ENCODE results near the gene TMC2. TPM values are rescaled to one million over a fixed set of nuclear protein-coding genes. Genes with fewer than 3 reads are reported as not detected.

The TMC2 gene
- total RNA-seq, 2 donors from 2014 or later = 0.26 TPM; not detected in 1

GRCh38 chr20:2528671-2529271 is 7.6 kb upstream of the TMC2 start:
- WGBS, 2 donors = 43 to 50% methylated on average over 10 of the region's 10 CpGs
- H3K27ac ChIP-seq = no peak overlapping the region
- H3K4me3 ChIP-seq = no peak overlapping the region
- H3K4me1 ChIP-seq = peaks cover 15% of the 10 kb centered on the region
- no peak for ATAC-seq
- TF ChIP-seq POLR2A (IDR thresholded peaks at IDR 0.05) (no peak), CTCF (IDR thresholded peaks at IDR 0.05) (no peak)
- H3K36me3 ChIP-seq (replicated peaks in 1 of 2; ENCODE audit: insufficient read depth in 1 of 2, low read depth in 2 of 2) = no peaks in the 10 kb centered on the region
- intact Hi-C loops (cut with DNase I) = loop anchor here (10.0 kb wide), 1 partner anchor 116 kb away; no protein-coding TSS in a partner anchor
- no peak for DNase-seq
- H3K27me3 ChIP-seq = no peaks in the 10 kb centered on the region
- H3K9me3 ChIP-seq = no peaks in the 10 kb centered on the region

DNA sequence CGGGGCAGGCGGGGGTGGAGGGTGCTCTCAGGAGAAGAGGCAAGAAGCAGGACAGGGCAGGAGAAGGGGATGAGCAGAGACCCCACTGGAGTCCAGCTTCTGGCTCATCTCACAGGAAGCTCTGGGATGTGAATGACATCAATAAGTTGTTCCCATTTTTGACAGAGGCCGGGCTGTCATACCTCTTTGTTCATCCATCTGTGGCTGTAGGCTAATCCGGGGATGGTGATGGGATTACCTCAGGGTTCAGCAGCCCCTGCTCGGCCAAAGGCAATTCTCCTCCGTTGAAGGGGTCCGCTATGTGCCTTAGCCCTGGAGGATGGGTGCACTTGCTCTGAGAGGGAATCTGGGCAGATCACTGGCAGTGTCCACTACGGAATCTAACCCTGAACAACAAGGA is 3.3 kb upstream of the TMC2 start:
- no peak overlapping the region for H3K27ac ChIP-seq
- TF ChIP-seq CTCF (IDR thresholded peaks at IDR 0.05) = no peak
- no peak for TF ChIP-seq POLR2A (IDR thresholded peaks at IDR 0.05)
- intact Hi-C loops (cut with DNase I) = no loop called here
- H3K27me3 ChIP-seq = no peaks in the 10 kb centered on the region
- H3K4me3 ChIP-seq = no peak overlapping the region
- DNase-seq (no peak), ATAC-seq (no peak)
- no peaks in the 10 kb centered on the region for H3K9me3 ChIP-seq
- WGBS, 2 donors = 67 to 75% methylated on average over 8 of the region's 8 CpGs
- no peaks in the 10 kb centered on the region for H3K4me1 ChIP-seq
- no peaks in the 10 kb centered on the region for H3K36me3 ChIP-seq (replicated peaks in 1 of 2; ENCODE audit: insufficient read depth in 1 of 2, low read depth in 2 of 2)

DNA sequence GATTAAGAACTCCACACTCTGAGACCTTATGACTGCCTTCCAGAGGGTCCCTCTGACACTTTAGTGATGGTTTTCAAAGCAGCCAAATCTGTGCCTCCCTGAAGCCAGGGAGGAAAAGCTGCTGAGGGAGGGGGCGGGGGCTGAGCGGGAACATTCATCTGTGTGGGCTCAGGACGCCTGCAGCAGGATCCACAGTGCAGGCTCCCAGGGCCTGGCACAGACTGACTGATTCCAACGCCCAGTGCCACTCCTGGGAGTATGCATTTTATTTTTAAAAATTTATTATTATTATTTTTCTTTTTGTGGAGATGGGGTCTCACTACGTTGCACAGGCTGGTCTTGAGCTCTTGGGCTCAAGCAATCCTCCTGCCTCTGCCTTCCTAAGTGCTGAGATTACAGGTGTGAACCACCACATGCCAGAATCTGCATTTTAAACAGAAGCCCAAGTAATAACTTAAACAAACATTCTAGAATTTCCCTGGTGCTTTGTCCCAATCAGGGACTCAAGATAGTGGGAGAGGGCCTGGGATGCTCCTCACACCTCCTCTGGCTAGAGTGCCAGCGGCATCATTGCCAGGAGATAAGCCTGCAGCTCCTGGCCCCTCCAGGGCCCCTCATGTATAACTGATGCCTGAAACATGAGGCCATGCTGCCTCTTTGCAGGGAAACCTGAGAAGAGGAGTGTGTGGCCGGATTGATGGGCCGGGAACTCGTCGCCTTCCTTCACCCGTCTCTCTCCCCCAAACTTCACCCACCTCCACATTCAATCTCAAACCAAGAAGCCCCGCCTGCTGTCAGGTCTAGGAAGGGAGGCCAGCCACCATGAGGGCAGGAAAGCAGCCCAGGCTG is 438 bp upstream of the TMC2 start:
- Histone ChIP-seq H3K36me3 (replicated peaks in 1 of 2; ENCODE audit: insufficient read depth in 1 of 2, low read depth in 2 of 2) (no peaks in the 10 kb centered on the region), H3K4me1 (no peaks in the 10 kb centered on the region), H3K4me3 (no peak overlapping the region), H3K27ac (no peak overlapping the region), H3K27me3 (no peaks in the 10 kb centered on the region), H3K9me3 (no peaks in the 10 kb centered on the region)
- intact Hi-C loops (cut with DNase I) = no loop called here
- TF ChIP-seq CTCF (IDR thresholded peaks at IDR 0.05) (no peak), POLR2A (IDR thresholded peaks at IDR 0.05) (no peak)
- 35 to 42% methylated on average over 12 of the region's 12 CpGs for WGBS, 2 donors
- ATAC-seq (no peak), DNase-seq (no peak)

GRCh38 chr20:2537101-2537500 is 728 bp downstream of the TMC2 start:
- DNase-seq (no peak), ATAC-seq (no peak)
- no peaks in the 10 kb centered on the region for H3K27me3 ChIP-seq
- no peaks in the 10 kb centered on the region for H3K36me3 ChIP-seq (replicated peaks in 1 of 2; ENCODE audit: insufficient read depth in 1 of 2, low read depth in 2 of 2)
- H3K9me3 ChIP-seq = no peaks in the 10 kb centered on the region
- H3K4me1 ChIP-seq = no peaks in the 10 kb centered on the region
- H3K27ac ChIP-seq = no peak overlapping the region
- TF ChIP-seq POLR2A (IDR thresholded peaks at IDR 0.05) (no peak), CTCF (IDR thresholded peaks at IDR 0.05) (no peak)
- intact Hi-C loops (cut with DNase I) = no loop called here
- 62 to 81% methylated on average over 4 to 5 of the region's 5 CpGs for WGBS, 2 donors
- H3K4me3 ChIP-seq = no peak overlapping the region
